NB4 (cell line): Measurements from ENCODE around the gene PAPSS1.
"Not testable (repeated sequence)": the region's sequence is repeated elsewhere in the genome, so short reads cannot be mapped to it uniquely, and the experiment has no call there.

Experiments used
- DNase-seq: peaks from one replicate; pipeline ENCODE4 v3.0.0; 2010; ENCODE audit warnings: low read depth
- H3K4me3 ChIP-seq: one replicate; pipeline ENCODE4 v1.5.1; 2011; ENCODE audit warnings: mild to moderate bottlenecking, low read depth, low read length, moderate library complexity
- MYC ChIP-seq: IDR thresholded peaks from 2 replicates; pipeline ENCODE4 v1.6.1; 2011; ENCODE audit warnings: low read depth, low read length
- POLR2A ChIP-seq: IDR thresholded peaks from 2 replicates; pipeline ENCODE4 v1.6.1; 2011; ENCODE audit warnings: mild to moderate bottlenecking; ENCODE audit not compliant: insufficient read length; ENCODE audit errors: extremely low read depth
- TF ChIP-seq, protein P1 (sequence below): IDR thresholded peaks from one replicate; pipeline ENCODE4 v1.5.1; 2012; ENCODE audit warnings: low read depth, low read length
- TF ChIP-seq, protein P2 (sequence below): IDR thresholded peaks from 2 replicates; pipeline ENCODE4 v1.6.1; 2011; ENCODE audit warnings: low read depth, low read length

The PAPSS1 gene

DNA sequence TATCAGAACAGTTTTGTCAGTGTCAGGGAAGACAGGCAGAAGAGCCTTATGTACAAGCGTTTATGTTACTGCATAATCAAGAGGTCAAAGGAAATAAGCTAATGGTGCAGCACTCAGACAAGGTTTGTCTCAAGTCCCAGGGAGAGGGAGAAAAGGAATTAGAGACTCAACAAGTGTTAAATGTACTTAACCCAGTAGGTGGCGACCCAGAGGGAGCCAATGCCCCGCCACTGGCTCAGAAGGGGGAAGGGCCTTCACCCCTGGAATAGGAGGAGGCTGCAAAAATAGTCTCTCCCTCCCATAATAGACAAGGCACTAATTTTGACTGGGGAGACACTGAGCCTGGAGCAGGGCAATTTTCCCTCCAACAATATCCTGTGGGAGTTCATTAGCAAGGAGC is 14.1 kb upstream of the PAPSS1 start:
- H3K4me3 ChIP-seq: no peak overlapping the region
- TF ChIP-seq, protein P1, sequence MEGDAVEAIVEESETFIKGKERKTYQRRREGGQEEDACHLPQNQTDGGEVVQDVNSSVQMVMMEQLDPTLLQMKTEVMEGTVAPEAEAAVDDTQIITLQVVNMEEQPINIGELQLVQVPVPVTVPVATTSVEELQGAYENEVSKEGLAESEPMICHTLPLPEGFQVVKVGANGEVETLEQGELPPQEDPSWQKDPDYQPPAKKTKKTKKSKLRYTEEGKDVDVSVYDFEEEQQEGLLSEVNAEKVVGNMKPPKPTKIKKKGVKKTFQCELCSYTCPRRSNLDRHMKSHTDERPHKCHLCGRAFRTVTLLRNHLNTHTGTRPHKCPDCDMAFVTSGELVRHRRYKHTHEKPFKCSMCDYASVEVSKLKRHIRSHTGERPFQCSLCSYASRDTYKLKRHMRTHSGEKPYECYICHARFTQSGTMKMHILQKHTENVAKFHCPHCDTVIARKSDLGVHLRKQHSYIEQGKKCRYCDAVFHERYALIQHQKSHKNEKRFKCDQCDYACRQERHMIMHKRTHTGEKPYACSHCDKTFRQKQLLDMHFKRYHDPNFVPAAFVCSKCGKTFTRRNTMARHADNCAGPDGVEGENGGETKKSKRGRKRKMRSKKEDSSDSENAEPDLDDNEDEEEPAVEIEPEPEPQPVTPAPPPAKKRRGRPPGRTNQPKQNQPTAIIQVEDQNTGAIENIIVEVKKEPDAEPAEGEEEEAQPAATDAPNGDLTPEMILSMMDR: peak; percentile 31
- TF ChIP-seq POLR2A (no peak), MYC (no peak)
- DNase-seq: peak; percentile 20

DNA sequence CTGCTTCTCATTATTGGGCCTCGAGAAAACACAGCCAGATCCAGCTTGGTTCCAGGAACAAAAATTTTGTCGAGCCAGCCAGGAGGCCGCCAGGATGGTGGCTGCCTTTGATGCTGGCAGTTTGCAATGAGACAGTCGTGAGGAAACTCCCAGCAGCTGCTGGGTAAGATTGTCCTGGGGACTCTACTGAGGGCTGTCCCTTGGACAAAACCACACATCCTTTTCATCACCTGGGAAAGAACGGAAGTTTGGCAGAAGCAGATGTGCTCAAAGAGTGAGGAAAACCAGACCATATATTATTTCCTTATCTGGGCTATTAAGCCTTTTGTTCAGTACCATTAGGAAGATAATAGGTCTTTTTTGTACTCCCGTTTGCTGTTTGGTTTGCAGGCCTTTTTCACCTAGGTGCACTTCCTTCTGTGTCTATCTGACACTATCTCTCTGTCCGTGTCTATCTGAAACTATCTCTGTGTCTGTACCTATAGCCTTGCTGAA is 13.4 kb upstream of the PAPSS1 start:
- DNase-seq: no peak
- no peak overlapping the region for H3K4me3 ChIP-seq
- TF ChIP-seq, protein P2, sequence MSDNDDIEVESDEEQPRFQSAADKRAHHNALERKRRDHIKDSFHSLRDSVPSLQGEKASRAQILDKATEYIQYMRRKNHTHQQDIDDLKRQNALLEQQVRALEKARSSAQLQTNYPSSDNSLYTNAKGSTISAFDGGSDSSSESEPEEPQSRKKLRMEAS: no peak
- TF ChIP-seq, protein P1: no peak
- TF ChIP-seq MYC (no peak), POLR2A (no peak)

DNA sequence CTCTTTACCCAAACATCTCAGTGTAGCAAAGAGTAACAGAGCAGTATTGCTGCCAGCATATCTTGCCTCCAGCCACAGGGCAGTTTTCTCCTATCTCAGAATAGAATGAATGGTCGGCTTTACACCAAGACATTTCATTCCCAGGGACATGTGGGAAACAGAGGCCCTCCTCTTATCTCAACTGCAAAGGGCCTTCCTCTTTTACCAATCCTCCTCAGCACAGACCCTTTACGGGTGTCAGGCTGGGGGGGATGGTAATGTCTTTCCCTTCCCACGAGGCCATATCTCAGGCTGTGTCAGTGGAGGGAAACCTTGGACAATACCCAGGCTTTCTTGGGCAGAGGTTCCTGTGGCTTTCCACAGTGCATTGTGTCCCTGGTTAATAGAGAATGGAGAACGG is 9.0 kb upstream of the PAPSS1 start:
- not testable (repeated sequence) for DNase-seq, H3K4me3 ChIP-seq

DNA sequence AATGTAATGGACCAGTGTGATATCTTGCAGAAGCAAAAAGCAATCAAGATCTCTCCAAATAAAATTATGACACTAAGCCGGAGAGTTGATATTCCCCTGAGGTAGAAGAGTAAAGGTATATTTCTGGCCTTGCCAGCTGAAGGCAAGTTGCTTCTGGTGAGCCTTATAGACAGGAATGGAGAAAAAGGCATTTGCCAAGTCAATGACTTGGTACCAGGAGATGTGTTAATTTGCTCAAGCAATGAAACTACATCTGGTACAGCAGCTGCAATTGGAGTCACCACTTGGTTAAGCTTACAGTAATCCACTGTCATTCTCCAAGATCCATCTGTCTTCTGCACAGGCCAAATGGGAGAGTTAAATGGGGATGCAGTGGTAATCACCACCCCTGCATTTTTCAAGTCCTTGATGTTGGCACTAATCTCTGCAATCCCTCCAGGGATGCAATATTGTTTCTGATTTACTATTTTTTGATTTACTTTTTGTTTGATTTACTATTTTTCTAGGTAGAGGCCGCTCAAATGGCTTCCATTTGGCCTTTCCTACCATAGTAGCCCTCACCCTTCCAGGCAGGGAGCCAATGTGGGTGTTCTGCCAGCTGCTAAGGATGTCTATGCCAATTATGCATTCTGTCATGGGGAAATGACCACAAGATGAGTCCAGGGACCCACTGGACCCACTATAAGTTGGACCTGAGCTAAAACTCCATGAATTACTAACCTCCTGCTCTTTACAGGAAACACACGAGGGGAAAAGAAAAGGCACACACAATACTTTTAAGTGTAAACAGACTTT is 6.3 kb upstream of the PAPSS1 start:
- DNase-seq, H3K4me3 ChIP-seq: not testable (repeated sequence)

DNA sequence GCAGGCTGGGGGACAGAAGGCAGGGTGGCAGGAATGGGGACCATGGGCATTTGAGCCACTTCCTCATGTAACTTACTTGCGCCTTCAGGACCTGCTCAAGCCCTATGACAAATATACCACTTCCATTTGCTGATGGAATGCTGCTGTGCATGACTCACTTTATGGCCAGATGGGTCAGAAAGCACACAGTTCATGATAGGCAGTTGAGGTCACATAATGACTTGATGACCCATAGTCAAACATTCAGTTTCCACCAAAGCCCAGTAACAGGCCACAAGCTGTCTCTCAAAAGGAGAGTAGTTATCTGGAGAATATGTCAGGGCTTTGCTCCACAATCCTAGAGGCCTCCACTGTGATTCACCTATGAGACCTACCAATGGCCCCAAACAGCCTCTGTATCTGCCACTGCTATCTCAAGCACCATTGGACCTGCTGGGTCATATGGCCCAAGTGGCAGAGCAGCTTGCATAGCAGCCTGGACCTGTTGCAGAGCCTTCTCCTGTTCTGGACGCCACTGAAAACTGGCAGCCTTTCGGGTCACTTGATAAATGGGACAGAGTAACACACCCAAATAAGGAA is 5.3 kb upstream of the PAPSS1 start:
- TF ChIP-seq MYC (no peak), POLR2A (no peak)
- TF ChIP-seq, protein P1: no peak
- TF ChIP-seq, protein P2: no peak
- no peak for DNase-seq
- H3K4me3 ChIP-seq: no peak overlapping the region

DNA sequence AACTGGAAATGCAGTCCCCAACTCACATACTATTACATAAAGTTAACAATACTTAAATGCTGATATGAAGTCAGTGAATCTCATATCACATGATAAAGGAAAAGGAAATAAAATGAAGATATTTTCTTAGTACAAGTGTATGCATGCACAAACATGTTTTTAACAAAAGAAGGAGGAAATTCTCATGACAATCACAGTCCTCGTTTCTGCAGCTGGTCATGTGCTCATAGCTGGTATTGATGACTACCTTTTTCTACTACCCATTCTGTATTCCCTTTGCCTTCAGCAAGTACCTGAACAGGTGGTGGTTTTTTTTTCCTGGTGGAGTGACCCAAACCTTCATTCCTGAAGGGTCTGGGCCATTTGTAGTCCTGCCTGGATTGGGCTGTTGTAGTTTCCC is 3.3 kb upstream of the PAPSS1 start:
- not testable (repeated sequence) for DNase-seq, H3K4me3 ChIP-seq

DNA sequence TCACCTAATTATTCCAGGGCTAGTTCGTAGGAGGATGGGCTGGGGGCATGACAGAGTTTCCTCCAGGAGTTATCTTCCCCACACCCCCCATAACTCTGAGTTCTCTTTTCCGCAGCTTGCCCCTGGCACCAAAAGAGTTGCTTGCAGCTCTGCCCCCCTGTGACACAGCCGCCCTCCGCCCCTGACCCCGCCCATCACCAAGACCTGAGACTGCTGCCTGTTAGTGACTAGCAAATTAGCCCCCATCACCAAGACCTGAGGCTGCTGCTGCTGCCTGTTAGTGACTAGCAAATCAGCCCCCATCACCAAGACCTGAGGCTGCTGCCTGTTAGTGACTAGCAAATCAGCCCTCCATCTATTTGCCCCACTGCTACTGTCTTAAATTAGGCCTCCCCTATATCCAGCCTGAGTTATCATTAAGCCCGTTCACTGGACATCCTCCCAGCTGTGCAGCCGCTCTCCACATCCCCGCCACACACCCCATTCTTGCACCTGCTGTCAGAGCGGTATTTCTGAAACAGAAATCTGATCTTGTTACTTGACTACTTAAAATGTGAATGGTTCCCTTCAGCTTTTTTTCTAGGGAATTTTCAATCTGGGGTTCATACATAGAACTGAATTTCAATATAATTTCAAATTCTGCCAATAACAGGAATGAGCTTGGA is 1.5 kb upstream of the PAPSS1 start:
- DNase-seq: no peak
- TF ChIP-seq, protein P1: no peak
- TF ChIP-seq, protein P2: no peak
- TF ChIP-seq POLR2A (no peak), MYC (no peak)
- H3K4me3 ChIP-seq: no peak overlapping the region
